Measurements from ENCODE around the gene PAX5.

PAX5 gene

GRCh38 chr9:36964791-36965190 lies 69.3 kb downstream of the PAX5 start:
- TF ChIP-seq EGR1 (IDR thresholded peaks at IDR 0.05) (no peak), MAX (IDR thresholded peaks at IDR 0.05) (no peak), TCF12 (IDR thresholded peaks at IDR 0.05; ENCODE audit: low read depth) (no peak), FOXM1 (IDR thresholded peaks at IDR 0.05; ENCODE audit: borderline replicate concordance, low read depth) (no peak)

- TF ChIP-seq ZBTB7A (IDR thresholded peaks at IDR 0.05; ENCODE audit: low read depth) (no peak), REST (IDR thresholded peaks at IDR 0.05; ENCODE audit: low read depth) (no peak), USF1 (IDR thresholded peaks at IDR 0.05) (no peak), CREB1 (IDR thresholded peaks at IDR 0.05; ENCODE audit: low read depth) (no peak), EP300 (IDR thresholded peaks at IDR 0.05; ENCODE audit: borderline replicate concordance) (no peak), TEAD4 (IDR thresholded peaks at IDR 0.05) (no peak), FOXM1 (IDR thresholded peaks at IDR 0.05; ENCODE audit: borderline replicate concordance, low read depth) (no peak), RAD21 (IDR thresholded peaks at IDR 0.05; ENCODE audit: low read depth) (no peak), CEBPB (IDR thresholded peaks at IDR 0.05) (no peak), EGR1 (IDR thresholded peaks at IDR 0.05) (no peak), NFIC (IDR thresholded peaks at IDR 0.05) (no peak), TAF1 (IDR thresholded peaks at IDR 0.05; ENCODE audit: low read depth) (no peak), YY1 (IDR thresholded peaks at IDR 0.05; ENCODE audit: low read depth) (no peak), MAX (IDR thresholded peaks at IDR 0.05) (no peak), TCF12 (IDR thresholded peaks at IDR 0.05; ENCODE audit: low read depth) (no peak)
These were observed 70.7 kb downstream of the PAX5 start for GRCh38 chr9:36963346-36963745.

- TF ChIP-seq ZBTB7A (IDR thresholded peaks at IDR 0.05; ENCODE audit: low read depth) (no peak), FOXM1 (IDR thresholded peaks at IDR 0.05; ENCODE audit: borderline replicate concordance, low read depth) (no peak), EP300 (IDR thresholded peaks at IDR 0.05; ENCODE audit: borderline replicate concordance) (no peak), USF1 (IDR thresholded peaks at IDR 0.05) (no peak), YY1 (IDR thresholded peaks at IDR 0.05; ENCODE audit: low read depth) (no peak), NFIC (IDR thresholded peaks at IDR 0.05) (no peak), TEAD4 (IDR thresholded peaks at IDR 0.05) (no peak), EGR1 (IDR thresholded peaks at IDR 0.05) (no peak), TCF12 (IDR thresholded peaks at IDR 0.05; ENCODE audit: low read depth) (no peak), REST (IDR thresholded peaks at IDR 0.05; ENCODE audit: low read depth) (no peak), RAD21 (IDR thresholded peaks at IDR 0.05; ENCODE audit: low read depth) (no peak), CREB1 (IDR thresholded peaks at IDR 0.05; ENCODE audit: low read depth) (no peak), CEBPB (IDR thresholded peaks at IDR 0.05) (no peak), TAF1 (IDR thresholded peaks at IDR 0.05; ENCODE audit: low read depth) (no peak)
These were observed 71.4 kb downstream of the PAX5 start for GRCh38 chr9:36962691-36963090.

- TF ChIP-seq TAF1 (IDR thresholded peaks at IDR 0.05; ENCODE audit: low read depth) (no peak), CEBPB (IDR thresholded peaks at IDR 0.05) (no peak), EP300 (IDR thresholded peaks at IDR 0.05; ENCODE audit: borderline replicate concordance) (no peak), FOXM1 (IDR thresholded peaks at IDR 0.05; ENCODE audit: borderline replicate concordance, low read depth) (no peak), YY1 (IDR thresholded peaks at IDR 0.05; ENCODE audit: low read depth) (no peak), CREB1 (IDR thresholded peaks at IDR 0.05; ENCODE audit: low read depth) (no peak), ZBTB7A (IDR thresholded peaks at IDR 0.05; ENCODE audit: low read depth) (no peak), RAD21 (IDR thresholded peaks at IDR 0.05; ENCODE audit: low read depth) (no peak)
These were observed 72.3 kb downstream of the PAX5 start for GRCh38 chr9:36961561-36962325.

- no peak for TF ChIP-seq EP300 (IDR thresholded peaks at IDR 0.05; ENCODE audit: borderline replicate concordance)
- no peak for TF ChIP-seq EGR1 (IDR thresholded peaks at IDR 0.05)
These were observed 73.0 kb downstream of the PAX5 start for GRCh38 chr9:36961051-36961450.

GRCh38 chr9:36960575-36960955 lies 73.5 kb downstream of the PAX5 start:
- no peak for TF ChIP-seq TAF1 (IDR thresholded peaks at IDR 0.05; ENCODE audit: low read depth)
- TF ChIP-seq YY1 (IDR thresholded peaks at IDR 0.05; ENCODE audit: low read depth) = no peak
- TF ChIP-seq EP300 (IDR thresholded peaks at IDR 0.05; ENCODE audit: borderline replicate concordance) = no peak
- no peak for TF ChIP-seq CEBPB (IDR thresholded peaks at IDR 0.05)
- TF ChIP-seq EGR1 (IDR thresholded peaks at IDR 0.05) = no peak
- no peak for TF ChIP-seq NFIC (IDR thresholded peaks at IDR 0.05)
- TF ChIP-seq REST (IDR thresholded peaks at IDR 0.05; ENCODE audit: low read depth) = no peak
- no peak for TF ChIP-seq ZBTB7A (IDR thresholded peaks at IDR 0.05; ENCODE audit: low read depth)
- TF ChIP-seq TEAD4 (IDR thresholded peaks at IDR 0.05) = no peak
- no peak for TF ChIP-seq FOXM1 (IDR thresholded peaks at IDR 0.05; ENCODE audit: borderline replicate concordance, low read depth)
- TF ChIP-seq TCF12 (IDR thresholded peaks at IDR 0.05; ENCODE audit: low read depth) = no peak
- no peak for TF ChIP-seq RAD21 (IDR thresholded peaks at IDR 0.05; ENCODE audit: low read depth)
- no peak for TF ChIP-seq MAX (IDR thresholded peaks at IDR 0.05)
- TF ChIP-seq USF1 (IDR thresholded peaks at IDR 0.05) = no peak
